GM23248 (cell line): ENCODE data around the gene HDAC7.

ENCODE experiments used
- EZH2 ChIP-seq: fragments of 200-600 bp; sonication (generic); IDR thresholded peaks from 2 replicates; pipeline ENCODE4 v1.6.1; 2018; ENCODE audit warnings: antibody characterized with exemption, mild to moderate bottlenecking; ENCODE audit not compliant: insufficient read depth, poor library complexity, severe bottlenecking
- EZH2phosphoT487 ChIP-seq: fragments of 200-600 bp; sonication (generic); IDR thresholded peaks from 2 replicates; pipeline ENCODE4 v1.6.1; 2018; ENCODE audit warnings: antibody characterized with exemption, moderate library complexity, mild to moderate bottlenecking, low read depth; ENCODE audit not compliant: insufficient read depth

GRCh38 chr12:47735649-47736048, 84.1 kb downstream of the HDAC7 start:
- TF ChIP-seq EZH2phosphoT487 (no peak), EZH2 (no peak)
